SK-N-SH treated with all-trans-retinoic acid at 6 μM for 48 hours (cell line): ENCODE results near the gene USP26.

Source experiments
- BACH2 ChIP-seq: fragments of 250-450 bp; sonication (Bioruptor Pico); IDR thresholded peaks from 2 replicates; pipeline ENCODE4 v1.9.0; 2021; ENCODE audit warnings: mild to moderate bottlenecking, borderline replicate concordance
- CSRNP3 ChIP-seq: fragments of 250-450 bp; sonication (Bioruptor Pico); IDR thresholded peaks from 2 replicates; pipeline ENCODE4 v1.5.1; 2021; ENCODE audit warnings: mild to moderate bottlenecking, moderate library complexity
- ISL1 ChIP-seq: fragments of 250-450 bp; sonication (Bioruptor Pico); IDR thresholded peaks from 2 replicates; pipeline ENCODE4 v2.1.2; 2022; ENCODE audit warnings: mild to moderate bottlenecking, moderate library complexity
- TCF4 ChIP-seq: fragments of 250-450 bp; sonication (Bioruptor Pico); IDR thresholded peaks from 2 replicates; pipeline ENCODE4 v1.8.0; 2021; ENCODE audit warnings: mild to moderate bottlenecking, moderate library complexity, borderline replicate concordance
- TF ChIP-seq, protein P1 (sequence below): fragments of 250-450 bp; sonication (Bioruptor Pico); IDR thresholded peaks from 2 replicates; pipeline ENCODE4 v1.8.0; 2020; ENCODE audit warnings: mild to moderate bottlenecking, moderate library complexity, borderline replicate concordance

- TF ChIP-seq, protein P1, sequence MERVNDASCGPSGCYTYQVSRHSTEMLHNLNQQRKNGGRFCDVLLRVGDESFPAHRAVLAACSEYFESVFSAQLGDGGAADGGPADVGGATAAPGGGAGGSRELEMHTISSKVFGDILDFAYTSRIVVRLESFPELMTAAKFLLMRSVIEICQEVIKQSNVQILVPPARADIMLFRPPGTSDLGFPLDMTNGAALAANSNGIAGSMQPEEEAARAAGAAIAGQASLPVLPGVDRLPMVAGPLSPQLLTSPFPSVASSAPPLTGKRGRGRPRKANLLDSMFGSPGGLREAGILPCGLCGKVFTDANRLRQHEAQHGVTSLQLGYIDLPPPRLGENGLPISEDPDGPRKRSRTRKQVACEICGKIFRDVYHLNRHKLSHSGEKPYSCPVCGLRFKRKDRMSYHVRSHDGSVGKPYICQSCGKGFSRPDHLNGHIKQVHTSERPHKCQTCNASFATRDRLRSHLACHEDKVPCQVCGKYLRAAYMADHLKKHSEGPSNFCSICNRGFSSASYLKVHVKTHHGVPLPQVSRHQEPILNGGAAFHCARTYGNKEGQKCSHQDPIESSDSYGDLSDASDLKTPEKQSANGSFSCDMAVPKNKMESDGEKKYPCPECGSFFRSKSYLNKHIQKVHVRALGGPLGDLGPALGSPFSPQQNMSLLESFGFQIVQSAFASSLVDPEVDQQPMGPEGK (CRISPR knock-in tag) = no peak
- TF ChIP-seq ISL1 (CRISPR knock-in tag) (no peak), BACH2 (CRISPR knock-in tag) (no peak), TCF4 (CRISPR knock-in tag) (no peak), CSRNP3 (no peak)
Observed at GRCh38 chrX:133120406-133120805, 23.5 kb upstream of the USP26 start.
